Pulmonary artery endothelial cell (primary cell): ENCODE results near the gene CCDC28A. TPM values are rescaled to one million over a fixed set of nuclear protein-coding genes. Genes with fewer than 3 reads are reported as not detected.
"Not testable (repeated sequence)": the region's sequence is repeated elsewhere in the genome, so short reads cannot be mapped to it uniquely, and the experiment has no call there.

Source experiments
- DNase-seq: peaks from one replicate; pipeline ENCODE4 v3.0.0-alpha.2; 2011; ENCODE audit warnings: low read depth, low spot score
- total RNA-seq: library from RNA; depleted of rRNA; stranded (reverse); fragments of >200 nt; gene quantifications from 2 replicates; pipeline ENCODE4 v1.2.3, GENCODE V29; 2014

The CCDC28A gene
- total RNA-seq: 13.8 and 18.1 TPM in 2 replicates

GRCh38 chr6:138773177-138774091 lies at the start of gene CCDC28A:
CCDC28A (plus strand) TSS chr6:138773769; CDS start chr6:138776121, 2,352 bp downstream.
- peak; percentile 84 for DNase-seq

GRCh38 chr6:138724015-138724414 lies 49.6 kb upstream of the CCDC28A start:
- peak; percentile 24 for DNase-seq

GRCh38 chr6:138726066-138726756 lies 47.4 kb upstream of the CCDC28A start:
- no peak for DNase-seq

GRCh38 chr6:138726757-138727097 lies 46.8 kb upstream of the CCDC28A start:
- DNase-seq: no peak

- DNase-seq: no peak
Measured at GRCh38 chr6:138727182-138727581, 46.4 kb upstream of the CCDC28A start.

GRCh38 chr6:138728662-138729061 lies 44.9 kb upstream of the CCDC28A start:
- DNase-seq: no peak

GRCh38 chr6:138730037-138730436 lies 43.5 kb upstream of the CCDC28A start:
- DNase-seq: not testable (repeated sequence)

GRCh38 chr6:138734585-138734984 lies 39.0 kb upstream of the CCDC28A start:
- no peak for DNase-seq

- no peak for DNase-seq
Measured at GRCh38 chr6:138736640-138737039, 36.9 kb upstream of the CCDC28A start.

- DNase-seq: no peak
Measured at GRCh38 chr6:138752017-138752416, 21.6 kb upstream of the CCDC28A start.

GRCh38 chr6:138757136-138757535 lies 16.4 kb upstream of the CCDC28A start:
- DNase-seq: no peak

- peak; percentile 19 for DNase-seq
Measured at GRCh38 chr6:138765896-138766655, 7.5 kb upstream of the CCDC28A start.

GRCh38 chr6:138769102-138769676 lies 4.4 kb upstream of the CCDC28A start:
- peak; percentile 57 for DNase-seq

GRCh38 chr6:138772596-138773176 lies 883 bp upstream of the CCDC28A start:
- DNase-seq: no peak

- DNase-seq: no peak
Measured at GRCh38 chr6:138774370-138774769, 801 bp downstream of the CCDC28A start.

- no peak for DNase-seq
Measured at GRCh38 chr6:138776659-138777058, 3.1 kb downstream of the CCDC28A start.

GRCh38 chr6:138778331-138778730 lies 4.8 kb downstream of the CCDC28A start:
- DNase-seq: no peak

GRCh38 chr6:138782243-138782642 lies 8.7 kb downstream of the CCDC28A start:
- no peak for DNase-seq

- DNase-seq: no peak
Measured at GRCh38 chr6:138785079-138785478, 11.5 kb downstream of the CCDC28A start.

- no peak for DNase-seq
Measured at GRCh38 chr6:138785980-138786379, 12.4 kb downstream of the CCDC28A start.

- DNase-seq: no peak
Measured at GRCh38 chr6:138787138-138787537, 13.6 kb downstream of the CCDC28A start.
